NCI-H2107 treated with DMSO at 0.1 percent for 48 hours (cell line): Measurements from ENCODE around the gene LNPEP.
A peak's percentile ranks its signal among the peaks of the same experiment; 100 is the strongest.

Source experiments
- DNase-seq: peaks from one replicate; lab custom pipeline; 2025; ENCODE audit not compliant: unreplicated experiment; lab: John Stamatoyannopoulos, UW

The LNPEP gene

GRCh38 chr5:96994493-96994892, 58.6 kb downstream of the LNPEP start:
- no peak for DNase-seq

GRCh38 chr5:96995419-96995818, 59.5 kb downstream of the LNPEP start:
- no peak for DNase-seq

- DNase-seq: peak; percentile 13
Observed at GRCh38 chr5:96997265-96997859, 61.5 kb downstream of the LNPEP start.

GRCh38 chr5:96999856-97000255, 64.0 kb downstream of the LNPEP start:
- no peak for DNase-seq

- DNase-seq: no peak
Observed at GRCh38 chr5:97000391-97000790, 64.5 kb downstream of the LNPEP start.

GRCh38 chr5:97002983-97003382, 67.1 kb downstream of the LNPEP start:
- no peak for DNase-seq

- no peak for DNase-seq
Observed at GRCh38 chr5:97004423-97005060, 68.7 kb downstream of the LNPEP start.

- no peak for DNase-seq
Observed at GRCh38 chr5:97006454-97007060, 70.7 kb downstream of the LNPEP start.

- no peak for DNase-seq
Observed at GRCh38 chr5:97009212-97009898, 73.5 kb downstream of the LNPEP start.

- DNase-seq: no peak
Observed at GRCh38 chr5:97009921-97010320, 74.0 kb downstream of the LNPEP start.

- DNase-seq: no peak
Observed at GRCh38 chr5:97010606-97011005, 74.7 kb downstream of the LNPEP start.

GRCh38 chr5:97011567-97011966, 75.7 kb downstream of the LNPEP start:
- no peak for DNase-seq

GRCh38 chr5:97019435-97020117, 83.7 kb downstream of the LNPEP start:
- DNase-seq: no peak

- DNase-seq: no peak
Observed at GRCh38 chr5:97021416-97021815, 85.5 kb downstream of the LNPEP start.

GRCh38 chr5:97022898-97023297, 87.0 kb downstream of the LNPEP start:
- DNase-seq: no peak

GRCh38 chr5:97026721-97027120, 90.8 kb downstream of the LNPEP start:
- no peak for DNase-seq

GRCh38 chr5:97037819-97038218, 101.9 kb downstream of the LNPEP start:
- DNase-seq: no peak

- DNase-seq: no peak
Observed at GRCh38 chr5:97041239-97041638, 105.4 kb downstream of the LNPEP start.

GRCh38 chr5:97042996-97043395, 107.1 kb downstream of the LNPEP start:
- DNase-seq: no peak

- no peak for DNase-seq
Observed at GRCh38 chr5:97043511-97043910, 107.6 kb downstream of the LNPEP start.

- no peak for DNase-seq
Observed at GRCh38 chr5:97044052-97044451, 108.2 kb downstream of the LNPEP start.
